ENCODE measurements around the gene UBE2D4. TPM values are rescaled to one million over a fixed set of nuclear protein-coding genes. Genes with fewer than 3 reads are reported as not detected.

Gene UBE2D4
- polyA plus RNA-seq (2013, experiment 1 of 2), result 10.9 TPM
- polyA plus RNA-seq (2013, experiment 2 of 2), result 9.9 TPM

GRCh38 chr7:43925984-43926797 lies at the start of gene UBE2D4:
Gene UBE2D4, plus strand, starts transcription at chr7:43926436. Its CDS starts 97 bp downstream, at chr7:43926533.
- peak within 1 kb of the TSS in 1 of 2 experiments; percentile 92 for H3K14ac ChIP-seq (ENCODE audit: low read length in 2 of 2)
- peak within 1 kb of the TSS; percentile 99 for H4K8ac ChIP-seq (ENCODE audit: low read length)
- no peak within 1 kb of the TSS for H2BK15ac ChIP-seq (ENCODE audit: low read depth, poor library complexity, severe bottlenecking)
- peaks cover 0 to 4% of the 10 kb centered on the region in 2 experiments for H3K36me3 ChIP-seq (ENCODE audit: control insufficient read depth in 1 of 2, insufficient read depth in 2 of 2, low read depth in 1 of 2, low read length in 2 of 2)
- peak within 1 kb of the TSS; percentile 99 for H2AFZ ChIP-seq (ENCODE audit: low read depth, low read length)
- H3K4me2 ChIP-seq (ENCODE audit: low read length, poor library complexity, severe bottlenecking), result peak within 1 kb of the TSS; percentile 87
- no peak within 1 kb of the TSS for H2BK5ac ChIP-seq (ENCODE audit: low read depth, low read length, poor library complexity, severe bottlenecking)
- peak within 1 kb of the TSS; percentile 81 for H3K9ac ChIP-seq (ENCODE audit: low read length)
- no peak within 1 kb of the TSS for H2BK12ac ChIP-seq (ENCODE audit: low read length in 2 of 2)
- peak within 1 kb of the TSS; percentile 94 for H4K91ac ChIP-seq (ENCODE audit: low read length)
- peak within 1 kb of the TSS; percentile 58 to 98 for H3K18ac ChIP-seq (ENCODE audit: low read depth in 1 of 2, low read length in 2 of 2)
- peak within 1 kb of the TSS; percentile 57 to 88 for H3K4ac ChIP-seq (ENCODE audit: low read depth in 1 of 2, low read length in 2 of 2)
- 6% methylated on average over 73 of the region's 82 CpGs for WGBS
- peak within 1 kb of the TSS; percentile 79 to 92 for H3K4me3 ChIP-seq (ENCODE audit: insufficient read depth in 1 of 2, low read depth in 1 of 2, low read length in 2 of 2)
- peaks cover 6% of the 10 kb centered on the region for H3K4me1 ChIP-seq (ENCODE audit: control insufficient read depth, insufficient read depth, low read depth, low read length)
- no peaks in the 10 kb centered on the region for H3K9me3 ChIP-seq (ENCODE audit: control insufficient read depth, low read length)
- H2BK120ac ChIP-seq (ENCODE audit: low read depth, low read length), result no peak within 1 kb of the TSS
- H3K27ac ChIP-seq (ENCODE audit: low read length, poor library complexity, severe bottlenecking), result peak within 1 kb of the TSS; percentile 91
- DNase-seq, result peak; percentile 71
- peaks cover 8% of the 10 kb centered on the region for H3K79me1 ChIP-seq (replicated peaks; ENCODE audit: low read length, poor library complexity, severe bottlenecking)
- H2AK5ac ChIP-seq (ENCODE audit: low read length, severe bottlenecking), result no peak within 1 kb of the TSS
- peak within 1 kb of the TSS in 1 of 2 experiments; percentile 95 for H3K23ac ChIP-seq (ENCODE audit: low read length in 2 of 2)
- H3K27me3 ChIP-seq (ENCODE audit: control insufficient read depth in 1 of 2, insufficient read depth in 1 of 2, low read length in 2 of 2), result no peaks in the 10 kb centered on the region

DNA sequence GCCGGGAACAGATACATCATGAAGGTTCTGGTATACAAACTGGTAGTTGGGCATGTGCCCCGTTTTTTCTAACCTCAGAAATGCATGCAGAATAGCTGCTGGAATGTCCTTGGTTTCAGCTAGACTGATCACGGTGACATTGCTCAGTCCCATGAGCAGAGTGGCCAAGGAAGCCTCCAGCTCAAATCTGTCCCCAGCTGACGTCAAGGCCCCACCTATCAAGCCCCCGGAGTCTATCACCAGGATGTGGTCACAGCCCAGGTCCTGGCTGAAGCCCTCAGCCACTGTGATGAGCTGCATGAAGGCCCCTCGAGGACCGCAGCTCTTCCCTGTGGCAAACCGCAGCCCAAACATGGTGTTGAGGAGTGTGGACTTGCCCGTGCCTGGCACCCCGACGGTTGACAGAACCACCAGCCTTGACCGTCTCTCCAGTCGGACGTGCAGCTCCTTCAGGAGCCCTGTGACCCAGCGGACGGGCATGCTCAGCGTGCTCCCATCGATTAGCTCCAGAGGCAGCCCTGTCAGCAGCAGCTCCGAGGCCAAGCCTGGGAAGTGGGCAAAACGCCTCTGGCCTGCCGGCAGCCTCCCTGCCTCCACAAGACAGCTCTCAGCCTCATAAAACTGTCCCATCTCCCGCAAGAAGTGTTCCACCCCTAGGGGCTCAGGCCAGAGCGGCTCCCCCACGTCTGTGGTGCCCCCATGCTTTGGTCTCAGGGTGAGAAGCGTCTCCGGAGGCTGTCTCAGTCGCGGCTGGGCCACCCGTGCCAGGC lies 49.1 kb upstream of the UBE2D4 start:
- Histone ChIP-seq H2BK12ac (ENCODE audit: low read length in 2 of 2) (no peak overlapping the region), H3K18ac (ENCODE audit: low read depth in 1 of 2, low read length in 2 of 2) (no peak overlapping the region), H3K27me3 (ENCODE audit: control insufficient read depth in 1 of 2, insufficient read depth in 1 of 2, low read length in 2 of 2) (no peaks in the 10 kb centered on the region), H3K4me2 (ENCODE audit: low read length, poor library complexity, severe bottlenecking) (no peak overlapping the region), H3K4ac (ENCODE audit: low read depth in 1 of 2, low read length in 2 of 2) (no peak overlapping the region), H3K36me3 (ENCODE audit: control insufficient read depth in 1 of 2, insufficient read depth in 2 of 2, low read depth in 1 of 2, low read length in 2 of 2) (peaks cover 57 to 72% of the 10 kb centered on the region in 2 experiments), H3K27ac (ENCODE audit: low read length, poor library complexity, severe bottlenecking) (no peak overlapping the region), H3K9ac (ENCODE audit: low read length) (no peak overlapping the region), H3K4me1 (ENCODE audit: control insufficient read depth, insufficient read depth, low read depth, low read length) (peaks cover 19% of the 10 kb centered on the region), H3K14ac (ENCODE audit: low read length in 2 of 2) (no peak overlapping the region), H4K91ac (ENCODE audit: low read length) (no peak overlapping the region), H2AK5ac (ENCODE audit: low read length, severe bottlenecking) (no peak overlapping the region), H3K9me3 (ENCODE audit: control insufficient read depth, low read length) (no peaks in the 10 kb centered on the region), H3K4me3 (ENCODE audit: insufficient read depth in 1 of 2, low read depth in 1 of 2, low read length in 2 of 2) (no peak overlapping the region), H2BK5ac (ENCODE audit: low read depth, low read length, poor library complexity, severe bottlenecking) (no peak overlapping the region), H2AFZ (ENCODE audit: low read depth, low read length) (no peak overlapping the region), H4K8ac (ENCODE audit: low read length) (no peak overlapping the region), H2BK120ac (ENCODE audit: low read depth, low read length) (no peak overlapping the region), H3K79me1 (replicated peaks; ENCODE audit: low read length, poor library complexity, severe bottlenecking) (peaks cover 42% of the 10 kb centered on the region), H2BK15ac (ENCODE audit: low read depth, poor library complexity, severe bottlenecking) (no peak overlapping the region), H3K23ac (ENCODE audit: low read length in 2 of 2) (no peak overlapping the region)
- DNase-seq, result no peak
- 95% methylated on average over 29 of the region's 29 CpGs for WGBS

DNA sequence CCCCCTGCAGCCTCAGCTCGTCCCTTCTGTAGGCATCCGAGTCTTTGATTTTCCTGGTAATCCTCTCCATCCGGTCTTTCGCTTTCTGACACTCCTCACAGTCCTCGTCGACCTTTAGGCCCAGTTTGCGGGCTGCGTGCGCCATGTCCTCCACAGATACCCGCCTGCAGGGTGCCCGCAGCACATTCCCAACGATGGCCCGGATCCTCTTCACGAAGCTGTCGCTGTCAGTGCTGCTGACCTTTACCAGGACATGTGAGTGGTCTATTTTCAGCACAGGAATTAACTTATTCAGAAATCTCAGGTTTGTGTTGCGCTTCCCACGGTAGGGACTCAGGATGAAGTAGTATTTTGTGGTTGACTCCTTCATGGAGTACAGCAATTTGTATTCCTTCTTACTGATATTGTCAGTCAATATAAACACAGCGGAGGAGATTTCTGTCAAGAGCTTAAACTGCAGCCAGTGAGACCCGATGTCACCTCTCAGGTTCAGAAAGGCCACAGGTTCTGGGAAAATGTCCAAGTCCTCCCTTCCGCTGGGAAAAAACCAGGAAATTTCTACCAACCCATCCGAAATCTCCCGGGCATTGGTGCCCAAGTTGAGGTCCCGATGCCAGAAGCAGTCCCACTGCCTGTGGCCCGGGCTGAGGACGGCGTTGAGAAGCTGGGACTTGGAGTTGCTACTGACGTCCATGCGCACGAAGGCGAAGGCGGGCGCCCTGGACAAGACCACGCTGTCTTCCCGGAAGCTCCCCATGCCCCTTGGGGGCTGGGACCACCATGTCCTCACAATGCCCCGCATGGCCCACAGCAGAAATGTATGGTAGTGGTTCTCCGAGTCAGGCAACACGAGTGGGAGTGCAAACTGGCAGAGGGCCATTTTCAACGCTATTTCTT lies 48.0 kb upstream of the UBE2D4 start:
- no peak overlapping the region for H2BK120ac ChIP-seq (ENCODE audit: low read depth, low read length)
- no peak for DNase-seq
- H3K9me3 ChIP-seq (ENCODE audit: control insufficient read depth, low read length), result no peaks in the 10 kb centered on the region
- peaks cover 40% of the 10 kb centered on the region for H3K79me1 ChIP-seq (replicated peaks; ENCODE audit: low read length, poor library complexity, severe bottlenecking)
- no peak overlapping the region for H2BK5ac ChIP-seq (ENCODE audit: low read depth, low read length, poor library complexity, severe bottlenecking)
- H4K8ac ChIP-seq (ENCODE audit: low read length), result no peak overlapping the region
- no peak overlapping the region for H2AFZ ChIP-seq (ENCODE audit: low read depth, low read length)
- peaks cover 57 to 77% of the 10 kb centered on the region in 2 experiments for H3K36me3 ChIP-seq (ENCODE audit: control insufficient read depth in 1 of 2, insufficient read depth in 2 of 2, low read depth in 1 of 2, low read length in 2 of 2)
- no peak overlapping the region for H3K4me2 ChIP-seq (ENCODE audit: low read length, poor library complexity, severe bottlenecking)
- no peak overlapping the region for H3K4ac ChIP-seq (ENCODE audit: low read depth in 1 of 2, low read length in 2 of 2)
- H3K27ac ChIP-seq (ENCODE audit: low read length, poor library complexity, severe bottlenecking), result no peak overlapping the region
- H3K23ac ChIP-seq (ENCODE audit: low read length in 2 of 2), result no peak overlapping the region
- no peak overlapping the region for H4K91ac ChIP-seq (ENCODE audit: low read length)
- no peaks in the 10 kb centered on the region for H3K27me3 ChIP-seq (ENCODE audit: control insufficient read depth in 1 of 2, insufficient read depth in 1 of 2, low read length in 2 of 2)
- no peak overlapping the region for H3K14ac ChIP-seq (ENCODE audit: low read length in 2 of 2)
- peaks cover 11% of the 10 kb centered on the region for H3K4me1 ChIP-seq (ENCODE audit: control insufficient read depth, insufficient read depth, low read depth, low read length)
- no peak overlapping the region for H3K4me3 ChIP-seq (ENCODE audit: insufficient read depth in 1 of 2, low read depth in 1 of 2, low read length in 2 of 2)
- no peak overlapping the region for H2BK12ac ChIP-seq (ENCODE audit: low read length in 2 of 2)
- 97% methylated on average over 38 of the region's 38 CpGs for WGBS
- H2AK5ac ChIP-seq (ENCODE audit: low read length, severe bottlenecking), result no peak overlapping the region
- no peak overlapping the region for H2BK15ac ChIP-seq (ENCODE audit: low read depth, poor library complexity, severe bottlenecking)
- peak overlapping the region; percentile 66 for H3K9ac ChIP-seq (ENCODE audit: low read length)
- H3K18ac ChIP-seq (ENCODE audit: low read depth in 1 of 2, low read length in 2 of 2), result no peak overlapping the region

All from mesenchymal stem cell (in vitro differentiated cells and primary cell).